ENCODE results near the gene ZBTB44.
"Not testable (repeated sequence)": the region's sequence is repeated elsewhere in the genome, so short reads cannot be mapped to it uniquely, and the experiment has no call there.

The ZBTB44 gene

GRCh38 chr11:130212431-130212961 is 102.2 kb downstream of the ZBTB44 start:
- no peak for DNase-seq

GRCh38 chr11:130211781-130212401 is 102.8 kb downstream of the ZBTB44 start:
- DNase-seq = no peak

GRCh38 chr11:130211144-130211543 is 103.6 kb downstream of the ZBTB44 start:
- DNase-seq = no peak

DNA sequence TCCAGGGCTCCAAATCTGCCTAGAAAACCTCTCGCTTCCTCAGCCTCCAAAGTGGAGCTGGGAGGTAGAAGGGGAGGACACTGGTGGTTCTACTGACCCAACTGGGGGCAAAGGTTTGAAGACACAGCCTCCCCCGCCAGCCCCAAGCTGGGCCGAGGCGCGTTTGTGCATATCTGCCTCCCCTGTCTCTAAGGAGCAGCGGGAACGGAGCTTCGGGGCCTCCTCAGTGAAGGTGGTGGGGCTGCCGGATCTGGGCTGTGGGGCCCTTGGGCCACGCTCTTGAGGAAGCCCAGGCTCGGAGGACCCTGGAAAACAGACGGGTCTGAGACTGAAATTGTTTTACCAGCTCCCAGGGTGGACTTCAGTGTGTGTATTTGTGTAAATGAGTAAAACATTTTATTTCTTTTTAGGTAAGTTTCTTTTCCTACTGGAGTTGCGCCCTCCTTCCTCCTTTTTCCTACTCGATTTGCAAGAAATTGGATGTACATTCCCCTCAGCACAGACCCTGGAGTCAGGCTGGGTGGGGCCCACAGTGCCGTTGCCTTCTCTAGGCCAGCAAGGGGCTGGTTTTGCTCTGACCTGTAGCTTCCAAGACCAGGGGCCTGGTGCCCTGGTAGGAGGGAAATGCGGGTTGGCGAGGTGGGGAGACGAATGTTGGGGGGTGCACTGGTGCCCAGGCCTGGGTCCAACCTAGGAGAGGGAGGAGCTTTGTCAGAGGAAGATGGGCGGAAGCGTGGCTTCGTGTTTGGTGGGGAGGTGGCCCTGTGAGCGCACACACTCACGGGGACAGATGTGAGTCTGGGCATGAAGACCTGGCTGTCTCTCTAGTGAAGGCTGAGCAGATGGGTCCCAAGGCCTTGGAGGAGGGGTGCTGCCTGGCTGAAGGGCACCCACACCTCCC is 104.5 kb downstream of the ZBTB44 start:
- no peak for DNase-seq

- no peak for DNase-seq
These were observed 105.4 kb downstream of the ZBTB44 start for GRCh38 chr11:130209128-130209932.

GRCh38 chr11:130208241-130209127 is 106.2 kb downstream of the ZBTB44 start:
- DNase-seq = no peak

GRCh38 chr11:130206141-130206540 is 108.6 kb downstream of the ZBTB44 start:
- DNase-seq = no peak

DNA sequence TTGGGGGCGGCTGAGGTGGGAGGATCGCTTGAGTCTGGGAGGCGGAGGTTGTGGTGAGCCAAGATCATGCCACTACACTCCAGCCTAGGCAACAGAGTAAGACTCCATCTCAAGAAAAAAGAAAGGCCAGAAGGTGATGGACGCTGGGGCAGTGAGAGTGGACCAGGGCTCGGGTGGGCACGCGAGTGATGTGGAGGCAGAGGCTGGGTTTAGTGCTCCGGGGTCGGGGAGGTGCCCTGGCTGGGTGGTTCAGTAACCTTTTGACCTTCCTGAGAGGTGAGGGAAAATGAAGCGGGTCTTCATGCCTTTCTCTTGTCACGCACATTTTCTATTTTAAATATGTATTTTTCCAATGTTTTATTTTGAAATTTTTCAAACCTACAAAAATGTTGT is 110.0 kb downstream of the ZBTB44 start:
- no peak for DNase-seq

- no peak for DNase-seq
These were observed 110.7 kb downstream of the ZBTB44 start for GRCh38 chr11:130203766-130204702.

GRCh38 chr11:130202818-130203689 is 111.7 kb downstream of the ZBTB44 start:
- DNase-seq = no peak

DNA sequence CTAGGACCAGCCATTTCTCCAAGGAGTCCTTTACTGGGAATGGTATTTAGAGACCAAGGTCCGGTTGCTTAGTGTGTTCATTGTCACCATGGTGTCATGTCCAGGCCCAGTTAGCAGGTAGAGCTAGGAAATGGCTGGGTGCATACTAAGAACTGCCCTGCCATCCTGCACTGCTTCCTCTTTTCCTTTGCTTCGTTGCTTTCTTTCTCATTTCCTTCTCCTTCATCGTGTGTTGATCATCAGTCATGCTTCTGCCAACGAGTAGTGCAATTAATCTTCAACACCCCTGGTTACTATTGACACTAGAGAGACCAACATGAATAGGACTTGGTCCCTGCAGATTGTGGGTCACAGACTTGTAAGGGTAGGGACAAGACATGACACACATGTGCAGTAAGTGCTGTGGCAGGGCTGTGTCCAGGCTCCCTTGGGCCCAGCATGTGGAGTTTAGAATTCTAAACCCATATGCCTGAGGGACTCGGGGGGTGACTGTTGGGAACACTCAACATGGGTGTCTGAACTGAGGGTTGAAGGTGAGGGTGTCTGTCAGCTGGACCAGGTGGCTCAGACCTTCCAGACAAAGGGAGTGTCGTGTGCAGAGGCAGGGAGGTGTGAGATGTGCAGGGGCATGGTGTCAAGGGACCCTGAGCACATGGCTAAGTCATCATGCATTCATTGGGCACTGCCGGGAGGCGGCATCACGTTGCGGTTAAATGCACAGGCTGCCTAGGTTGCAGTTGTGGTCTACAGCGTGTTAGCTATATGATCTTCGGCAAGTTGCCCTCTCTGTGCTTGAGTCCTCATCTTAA is 112.5 kb downstream of the ZBTB44 start:
- no peak for DNase-seq

DNA sequence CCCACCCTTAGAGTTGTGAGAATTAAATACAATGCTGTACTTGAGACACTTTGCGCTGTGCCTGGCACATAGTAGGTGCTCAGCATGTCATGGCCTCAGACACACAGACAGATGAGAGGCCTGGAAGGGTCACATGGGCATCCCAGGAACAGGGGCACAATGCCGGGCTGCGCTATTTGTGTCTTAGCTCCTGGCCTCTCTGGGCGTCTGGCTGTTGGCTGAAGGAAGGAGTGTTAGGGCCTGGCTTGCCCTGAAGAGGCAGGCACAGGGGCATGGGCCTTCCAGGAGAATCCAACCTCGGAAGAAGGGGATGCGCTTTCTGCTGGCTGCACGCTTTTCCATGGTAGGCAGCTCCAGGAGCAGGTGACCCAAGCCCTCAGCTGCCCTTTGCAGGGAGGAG is 113.7 kb downstream of the ZBTB44 start:
- DNase-seq = no peak

DNA sequence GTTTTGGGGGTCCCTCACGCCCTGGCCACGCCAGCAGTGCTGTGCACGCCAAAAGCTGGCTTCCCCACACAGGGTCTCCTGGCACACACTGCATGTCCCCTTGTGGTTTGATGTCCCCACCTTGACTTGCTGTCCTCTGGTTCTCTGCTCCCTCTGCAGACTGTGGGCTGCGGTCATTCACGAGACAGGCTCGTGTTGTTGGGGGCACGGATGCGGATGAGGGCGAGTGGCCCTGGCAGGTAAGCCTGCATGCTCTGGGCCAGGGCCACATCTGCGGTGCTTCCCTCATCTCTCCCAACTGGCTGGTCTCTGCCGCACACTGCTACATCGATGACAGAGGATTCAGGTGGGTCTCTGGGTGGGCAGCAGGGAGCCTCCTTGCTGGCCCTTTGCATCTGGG is 114.9 kb downstream of the ZBTB44 start:
- no peak for DNase-seq

GRCh38 chr11:130198964-130199363 is 115.8 kb downstream of the ZBTB44 start:
- no peak for DNase-seq

DNA sequence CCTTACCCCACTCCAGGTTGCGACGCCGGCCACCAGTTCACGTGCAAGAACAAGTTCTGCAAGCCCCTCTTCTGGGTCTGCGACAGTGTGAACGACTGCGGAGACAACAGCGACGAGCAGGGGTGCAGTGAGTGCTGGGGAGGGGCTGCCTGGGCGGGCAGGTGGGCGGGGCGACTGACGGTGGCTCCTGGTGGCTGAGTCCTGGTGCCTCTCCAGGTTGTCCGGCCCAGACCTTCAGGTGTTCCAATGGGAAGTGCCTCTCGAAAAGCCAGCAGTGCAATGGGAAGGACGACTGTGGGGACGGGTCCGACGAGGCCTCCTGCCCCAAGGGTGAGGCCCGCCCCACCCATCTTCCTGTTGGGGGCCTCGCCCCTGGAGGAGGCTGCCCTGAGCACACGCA is 116.4 kb downstream of the ZBTB44 start:
- DNase-seq = no peak

DNA sequence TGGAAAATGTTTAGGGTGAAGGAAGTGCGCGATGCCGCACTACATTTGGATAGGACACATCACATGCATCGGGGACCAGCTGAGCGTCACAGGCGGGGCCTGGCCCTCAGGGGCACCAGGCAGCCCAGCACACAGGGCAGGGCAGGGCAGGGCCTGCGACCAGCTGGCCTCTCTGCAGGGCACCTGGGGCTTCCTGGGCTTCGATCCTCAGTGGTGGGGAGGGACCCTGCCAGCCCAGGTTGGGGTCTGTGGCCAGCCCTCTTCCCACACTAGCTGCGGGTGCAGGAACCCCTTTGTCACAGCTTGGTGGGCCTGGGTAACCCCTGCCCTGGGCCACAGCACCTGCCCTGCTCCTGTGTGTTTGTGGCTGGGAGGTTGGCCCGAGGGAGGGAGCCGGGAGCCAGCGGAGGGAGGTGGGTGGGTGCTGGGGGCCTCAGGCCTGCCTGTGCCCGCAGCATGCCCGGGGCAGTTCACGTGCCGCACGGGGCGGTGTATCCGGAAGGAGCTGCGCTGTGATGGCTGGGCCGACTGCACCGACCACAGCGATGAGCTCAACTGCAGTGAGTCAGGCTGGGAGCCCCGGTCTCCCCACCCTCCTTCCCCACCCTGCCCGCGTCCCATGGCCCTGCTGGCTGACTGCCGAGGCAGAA is 117.2 kb downstream of the ZBTB44 start:
- DNase-seq = no peak

DNA sequence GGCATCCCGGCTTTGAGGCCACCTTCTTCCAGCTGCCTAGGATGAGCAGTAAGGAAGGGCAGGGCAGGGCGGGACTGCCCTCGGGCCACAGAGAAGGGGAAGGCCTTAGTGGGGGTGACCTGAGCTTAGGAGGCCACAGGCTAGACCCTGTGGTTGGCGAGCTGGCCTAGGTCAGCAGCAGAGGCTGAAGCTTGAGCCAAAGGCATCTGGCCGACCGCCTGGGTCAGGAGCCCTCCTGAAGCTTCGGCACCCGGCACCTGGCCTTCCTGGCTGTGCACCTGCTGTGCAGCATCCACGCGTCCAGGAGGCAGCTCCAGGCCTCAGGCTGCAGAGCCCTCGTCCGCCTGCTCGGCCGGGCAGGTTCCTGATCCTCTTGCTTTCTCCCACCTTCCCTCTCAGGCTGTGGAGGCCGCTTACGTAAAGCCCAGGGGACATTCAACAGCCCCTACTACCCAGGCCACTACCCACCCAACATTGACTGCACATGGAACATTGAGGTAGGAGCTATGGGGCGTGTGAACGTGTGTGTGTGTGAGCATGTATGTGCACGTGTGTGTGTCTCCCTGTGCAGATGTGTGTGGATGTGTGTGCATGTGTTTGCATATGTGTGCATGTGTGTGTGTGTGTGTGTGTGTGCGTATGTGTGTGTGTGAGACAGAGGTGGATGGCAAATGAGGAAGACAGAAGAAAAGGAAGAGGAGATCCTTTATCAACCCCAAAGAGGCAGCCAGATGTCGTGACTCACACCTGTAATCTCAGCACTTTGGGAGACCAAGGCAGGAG is 120.3 kb downstream of the ZBTB44 start:
- DNase-seq = no peak

DNA sequence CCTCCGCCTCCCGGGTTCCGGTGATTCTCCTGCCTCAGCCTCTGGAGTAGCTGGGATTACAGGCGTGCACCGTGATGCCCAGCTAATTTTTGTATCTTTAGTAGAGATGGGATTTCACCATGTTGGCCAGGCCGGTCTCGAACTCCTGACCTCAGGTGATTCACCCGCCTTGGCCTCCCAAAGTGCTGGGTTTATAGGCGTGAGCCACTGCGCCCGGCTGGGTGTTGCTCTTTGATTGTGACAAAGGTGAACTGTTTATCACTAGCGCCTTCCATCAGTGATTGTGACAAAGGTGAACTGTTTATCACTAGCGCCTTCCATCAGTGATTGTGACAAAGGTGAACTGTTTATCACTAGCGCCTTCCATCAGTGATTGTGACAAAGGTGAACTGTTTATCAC is 121.2 kb downstream of the ZBTB44 start:
- DNase-seq = not testable (repeated sequence)
